ENCODE results near the gene FN3K. TPM values are rescaled to one million over a fixed set of nuclear protein-coding genes. Genes with fewer than 3 reads are reported as not detected.

FN3K gene
- total RNA-seq, 1 donor = 2.8 TPM

GRCh38 chr17:82786427-82786826 is 51.0 kb downstream of the FN3K start:
- no peak overlapping the region for H3K4me3 ChIP-seq (ENCODE audit: low read depth, low read length)
- TF ChIP-seq CTCF (IDR thresholded peaks at IDR 0.05; ENCODE audit: insufficient read depth, low read length) = no peak
- DNase-seq (ENCODE audit: low read depth) = no peak

GRCh38 chr17:82787081-82787848 is 51.9 kb downstream of the FN3K start:
- DNase-seq (ENCODE audit: low read depth) = peak; percentile 96
- no peak overlapping the region for H3K4me3 ChIP-seq (ENCODE audit: low read depth, low read length)

GRCh38 chr17:82788206-82789001 is 53.0 kb downstream of the FN3K start:
- no peak for DNase-seq (ENCODE audit: low read depth)
- no peak overlapping the region for H3K4me3 ChIP-seq (ENCODE audit: low read depth, low read length)
- TF ChIP-seq CTCF (IDR thresholded peaks at IDR 0.05; ENCODE audit: insufficient read depth, low read length) = no peak

More at GRCh38 chr17:82787081-82787848, 51.9 kb downstream of the FN3K start:
- TF ChIP-seq CTCF (IDR thresholded peaks at IDR 0.05; ENCODE audit: insufficient read depth, low read length) = no peak

GRCh38 chr17:82789051-82789592 is 53.7 kb downstream of the FN3K start:
- H3K4me3 ChIP-seq (ENCODE audit: low read depth, low read length) = no peak overlapping the region
- DNase-seq (ENCODE audit: low read depth) = no peak
- no peak for TF ChIP-seq CTCF (IDR thresholded peaks at IDR 0.05; ENCODE audit: insufficient read depth, low read length)

GRCh38 chr17:82789806-82790205 is 54.4 kb downstream of the FN3K start:
- TF ChIP-seq CTCF (IDR thresholded peaks at IDR 0.05; ENCODE audit: insufficient read depth, low read length) = no peak
- H3K4me3 ChIP-seq (ENCODE audit: low read depth, low read length) = no peak overlapping the region

GRCh38 chr17:82790391-82790790 is 55.0 kb downstream of the FN3K start:
- no peak overlapping the region for H3K4me3 ChIP-seq (ENCODE audit: low read depth, low read length)
- TF ChIP-seq CTCF (IDR thresholded peaks at IDR 0.05; ENCODE audit: insufficient read depth, low read length) = no peak
- DNase-seq (ENCODE audit: low read depth) = no peak

More at GRCh38 chr17:82789806-82790205, 54.4 kb downstream of the FN3K start:
- DNase-seq (ENCODE audit: low read depth) = no peak

Measured in fibroblast of the aortic adventitia (primary cell).